Activated CD8-positive, alpha-beta memory T cell treated with anti-CD3 and anti-CD28 coated beads, Interleukin-2, amount 50 U/mL, for 1 hour (primary cell): ENCODE results near the gene TSPAN11.

Experiments
- DNase-seq: peaks from one replicate; pipeline ENCODE4 v3.0.0-alpha.2; 2020; ENCODE audit errors: extremely low read depth

The TSPAN11 gene

DNA sequence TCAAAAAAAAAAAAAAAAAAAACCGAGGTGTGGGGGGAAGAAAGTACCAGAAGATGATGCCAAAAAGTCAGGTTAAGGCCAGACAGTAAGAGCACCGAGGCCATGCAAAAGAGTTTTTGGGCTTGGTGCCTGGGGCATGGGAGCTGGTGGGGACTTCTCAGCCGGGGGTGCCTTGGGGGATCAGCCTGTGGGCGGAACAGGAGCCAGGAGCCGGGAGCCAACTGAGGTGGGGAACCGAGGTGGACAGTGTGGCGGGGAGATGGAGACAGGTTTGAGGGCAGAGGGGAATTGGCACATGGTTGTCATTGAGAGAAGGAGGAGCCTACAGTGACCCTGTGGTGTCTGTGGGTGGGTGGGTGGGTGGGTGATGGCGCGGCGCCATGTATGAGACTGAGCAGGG, 33.2 kb downstream of the TSPAN11 start:
- no peak for DNase-seq

DNA sequence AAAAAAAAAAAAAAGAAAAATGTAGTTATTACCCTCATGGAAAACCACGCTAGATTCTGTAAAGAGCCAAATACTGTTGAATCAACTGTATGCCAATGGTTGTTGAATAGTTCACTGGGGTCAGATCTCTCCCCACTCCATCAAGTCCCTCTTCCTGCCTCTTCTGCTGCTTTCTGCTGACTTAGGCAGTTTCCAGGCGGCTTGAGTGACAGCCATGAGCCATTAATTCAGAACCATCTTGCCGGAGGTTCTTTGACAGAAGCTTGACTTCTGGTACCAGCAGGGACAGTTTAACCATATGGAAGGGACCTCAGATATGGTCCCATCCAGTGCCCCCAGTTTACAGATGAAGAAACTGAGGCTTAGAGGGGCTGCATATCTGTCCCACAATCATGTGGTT, 34.5 kb downstream of the TSPAN11 start:
- DNase-seq, result no peak

DNA sequence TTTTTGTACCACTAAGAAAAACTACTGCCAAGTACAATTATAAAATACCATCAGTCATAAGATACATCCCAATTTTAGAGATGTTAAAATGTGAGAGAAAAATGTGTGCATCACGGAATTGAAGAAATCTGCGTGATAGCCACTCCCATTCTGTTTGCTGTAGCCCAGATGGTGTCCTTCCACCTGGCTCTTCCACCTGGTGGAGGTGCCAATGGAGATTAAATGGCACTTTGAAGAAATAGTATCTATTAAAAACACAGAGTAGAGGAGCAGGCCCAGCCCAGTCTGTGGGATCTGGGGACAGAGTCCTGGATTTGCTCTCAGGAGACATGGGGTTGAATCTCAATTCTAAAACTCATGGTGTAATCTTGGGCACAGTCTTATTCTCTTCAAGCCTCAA, 35.5 kb downstream of the TSPAN11 start:
- DNase-seq, result no peak

DNA sequence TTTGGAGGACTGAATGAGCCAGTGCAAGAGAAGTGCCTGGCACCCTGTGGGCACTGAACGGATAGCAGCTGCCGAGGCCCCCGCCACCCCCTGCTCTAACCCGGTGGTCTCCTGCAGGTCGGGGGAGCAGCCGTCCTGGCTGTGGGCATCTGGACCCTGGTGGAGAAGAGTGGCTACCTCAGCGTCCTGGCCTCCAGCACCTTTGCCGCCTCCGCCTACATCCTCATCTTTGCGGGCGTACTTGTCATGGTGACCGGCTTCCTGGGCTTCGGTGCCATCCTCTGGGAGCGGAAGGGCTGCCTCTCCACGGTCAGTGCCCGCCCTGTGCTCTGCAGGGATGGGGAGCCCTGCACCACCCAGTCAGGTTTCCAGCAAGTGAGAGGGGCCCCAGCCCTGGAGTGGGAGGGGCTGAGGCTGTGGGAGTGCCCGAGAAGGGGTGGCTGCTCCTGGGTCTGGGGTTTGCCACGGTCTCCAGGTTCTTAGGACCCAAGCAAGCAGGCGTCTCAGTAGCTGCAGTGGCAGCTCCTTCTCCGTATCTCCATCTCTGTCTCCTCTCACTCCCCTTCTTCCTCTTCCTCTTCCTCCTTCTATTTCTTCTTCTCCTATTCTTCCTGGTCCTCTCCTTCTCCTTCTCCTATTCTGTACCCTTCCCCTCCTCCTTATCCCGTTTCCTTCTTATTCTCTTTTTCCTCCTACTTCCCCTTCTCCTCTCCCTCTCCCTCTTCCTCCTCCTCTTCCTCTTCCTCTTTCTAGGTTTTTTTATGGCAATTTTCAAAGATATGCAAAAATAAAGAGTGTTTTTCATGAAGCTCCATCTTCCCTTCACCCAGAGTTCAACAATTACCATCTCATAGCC, 37.4 kb downstream of the TSPAN11 start:
- DNase-seq, result no peak

DNA sequence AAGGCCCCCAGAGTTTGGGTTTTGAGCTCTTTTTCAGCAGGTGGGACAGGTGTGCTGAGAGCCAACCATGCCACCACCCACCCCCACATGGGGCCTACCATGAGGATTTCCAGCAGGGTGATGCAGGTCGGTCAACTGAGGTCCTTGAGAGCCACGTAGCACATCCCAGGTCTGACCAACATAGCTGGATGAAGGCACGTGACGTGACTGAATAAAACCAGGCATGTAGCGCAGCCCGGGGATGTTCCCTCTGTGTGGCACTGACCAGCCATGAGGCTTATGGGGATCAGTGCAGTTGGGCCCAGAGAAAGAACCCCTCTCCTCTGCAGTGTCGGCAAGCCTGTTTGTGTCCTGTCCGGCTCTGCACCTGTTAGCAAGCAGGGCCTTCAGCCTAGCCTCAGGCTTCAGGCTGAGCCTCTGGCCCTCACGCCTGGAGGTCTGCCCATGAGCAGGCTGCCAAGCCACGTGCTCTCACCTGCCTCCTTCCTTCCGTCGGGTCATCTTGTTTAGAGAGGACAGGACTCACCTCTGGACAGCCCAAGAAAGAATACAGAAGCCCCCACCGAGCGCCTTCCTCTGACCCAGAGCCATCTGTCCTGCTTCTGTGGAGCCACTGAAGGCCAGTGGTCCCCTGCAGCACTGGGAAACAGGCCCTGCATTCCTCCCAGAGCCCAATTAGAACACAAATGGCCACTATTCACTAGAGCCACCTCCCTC, 38.5 kb downstream of the TSPAN11 start:
- DNase-seq, result no peak

DNA sequence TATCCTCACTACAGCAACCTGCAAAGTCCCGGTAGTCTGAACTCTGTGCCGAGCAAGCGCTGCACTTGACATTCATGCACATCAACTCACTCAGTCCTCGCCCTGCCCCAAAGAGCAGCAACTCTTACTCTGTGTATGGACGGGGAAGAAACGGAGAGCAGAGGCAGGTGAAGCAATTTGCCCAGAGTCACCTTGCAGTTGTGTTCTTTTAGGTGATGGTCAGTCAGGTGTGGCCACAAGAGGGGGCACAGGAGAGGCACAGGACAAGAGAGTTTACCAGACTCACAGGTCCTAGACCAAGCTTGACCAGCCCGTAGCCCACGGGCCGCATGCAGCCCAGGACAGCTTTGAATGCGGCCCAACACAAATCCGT, 39.1 kb downstream of the TSPAN11 start:
- DNase-seq, result no peak

DNA sequence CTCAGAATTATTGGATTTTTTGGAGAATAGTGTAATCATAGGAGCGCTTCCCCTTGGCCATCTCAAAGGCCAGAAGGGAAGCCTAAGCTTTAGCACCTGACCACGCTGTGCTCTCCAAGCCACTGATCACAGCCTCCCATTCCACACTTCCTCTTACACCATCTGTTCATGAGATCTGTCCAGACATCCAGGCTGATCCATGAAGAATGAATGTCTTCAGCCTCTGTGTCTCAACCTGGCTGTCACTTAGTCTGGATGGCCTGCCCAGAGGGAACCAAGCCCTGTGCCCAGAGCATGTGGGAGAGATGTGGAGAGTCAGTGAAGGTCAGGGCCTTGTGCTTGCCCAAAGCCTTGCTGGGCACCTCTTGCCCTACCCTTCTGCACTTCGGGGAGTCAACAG, 40.5 kb downstream of the TSPAN11 start:
- DNase-seq, result no peak

DNA sequence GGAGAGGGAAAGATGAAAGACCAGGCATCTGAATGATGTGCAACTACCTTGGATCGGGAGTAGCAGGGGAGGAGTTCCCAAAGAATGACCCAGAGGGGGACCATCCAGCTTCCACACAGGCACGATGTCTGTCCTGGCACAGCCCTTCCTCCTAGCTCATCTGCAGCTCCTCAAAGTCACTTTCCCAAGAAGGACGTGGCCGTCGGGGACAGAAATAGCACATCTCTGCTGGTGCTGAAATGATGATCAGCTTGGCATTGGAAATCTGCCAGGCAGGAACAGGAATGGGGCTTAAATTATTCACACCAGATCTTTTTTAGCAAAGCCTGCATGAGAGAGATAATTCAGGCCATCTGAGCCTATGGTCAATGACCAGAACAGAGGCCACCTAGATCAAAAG, 41.7 kb downstream of the TSPAN11 start:
- DNase-seq, result no peak

DNA sequence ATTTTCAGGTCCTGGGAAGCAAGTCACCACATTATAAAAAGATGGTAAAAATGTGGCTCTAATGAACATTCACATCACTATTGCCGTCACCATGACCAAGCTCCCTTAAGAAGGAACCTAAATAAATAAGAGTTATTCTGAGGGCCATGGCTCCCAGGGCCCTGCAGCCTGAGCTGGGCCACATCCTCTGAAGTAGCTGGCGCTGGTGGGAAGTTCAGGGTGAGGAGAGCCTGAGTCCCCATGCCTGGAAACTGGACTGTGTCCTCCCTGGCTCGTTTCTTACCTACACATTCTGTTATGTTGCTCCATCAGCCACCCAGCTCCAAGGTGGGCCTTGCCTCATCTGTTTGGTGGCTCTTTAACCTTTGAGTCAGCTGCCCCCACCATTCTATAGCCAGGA, 42.5 kb downstream of the TSPAN11 start:
- no peak for DNase-seq

DNA sequence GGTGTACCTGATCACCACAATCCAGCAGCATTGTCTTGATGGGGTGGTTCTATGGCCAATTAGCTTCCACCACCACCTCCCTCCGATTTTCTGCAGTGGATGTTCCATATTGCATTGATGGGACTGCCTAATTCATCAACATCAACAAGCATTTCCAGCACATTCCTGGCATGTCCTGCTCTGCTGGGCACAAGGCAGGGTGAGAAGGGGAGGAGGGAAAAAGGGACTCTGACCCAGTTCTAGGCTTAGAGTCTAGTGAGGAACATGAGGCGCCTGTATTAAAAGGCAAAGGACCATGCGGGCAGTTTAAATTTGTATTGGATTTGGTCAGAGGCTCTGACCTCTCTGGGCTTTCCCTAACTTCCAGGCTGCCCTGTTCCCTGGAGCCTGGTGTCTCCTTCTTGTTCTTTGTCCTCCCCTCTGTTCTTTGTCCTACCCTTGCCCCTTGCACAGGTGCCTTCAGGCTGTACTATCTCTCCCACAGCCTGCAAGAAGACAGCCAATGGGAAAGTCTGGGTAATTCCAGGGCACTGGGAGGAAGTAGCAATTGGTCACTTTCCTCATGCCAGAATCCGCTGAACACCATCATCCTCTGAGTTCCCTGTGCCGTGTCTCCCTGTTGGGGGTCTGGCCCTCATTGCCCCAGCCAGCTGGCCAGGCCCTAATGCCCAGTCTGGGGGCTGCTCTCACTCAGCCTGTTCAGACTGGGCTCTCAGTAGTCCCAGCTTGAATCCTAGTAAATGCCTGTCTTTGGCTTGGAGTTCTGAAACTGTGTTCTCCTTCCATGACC, 43.3 kb downstream of the TSPAN11 start:
- no peak for DNase-seq

DNA sequence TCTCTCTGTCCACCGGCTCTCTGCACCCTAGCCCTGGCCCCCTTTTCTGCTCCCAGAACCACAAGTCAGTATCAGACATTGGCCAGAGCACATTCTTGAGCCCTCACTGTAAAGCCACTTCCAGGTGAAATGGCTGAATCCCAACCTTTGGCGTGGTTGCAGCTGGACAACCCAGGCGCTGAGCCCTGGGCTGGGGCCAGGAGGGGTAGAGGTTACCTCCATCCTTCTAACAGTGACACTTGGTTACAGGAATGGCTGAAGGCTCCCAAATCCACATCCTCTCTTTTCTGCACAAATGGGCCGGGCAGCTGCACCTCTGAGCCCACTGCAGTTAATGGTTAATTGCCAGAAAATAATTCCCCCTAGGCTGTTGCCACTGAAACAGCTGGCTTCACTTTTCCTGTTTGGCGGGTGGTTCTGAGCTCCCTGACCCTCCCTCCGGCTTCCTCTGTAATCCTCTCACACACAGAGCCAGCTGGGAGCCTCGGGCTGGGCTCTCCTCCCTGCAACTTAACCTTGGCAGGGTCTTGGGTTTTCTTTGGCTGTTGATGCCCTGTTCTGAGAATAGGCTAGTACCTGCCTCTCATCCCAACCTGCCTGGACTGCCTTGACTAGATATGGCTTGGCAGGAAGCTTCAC, 44.1 kb downstream of the TSPAN11 start:
- no peak for DNase-seq

DNA sequence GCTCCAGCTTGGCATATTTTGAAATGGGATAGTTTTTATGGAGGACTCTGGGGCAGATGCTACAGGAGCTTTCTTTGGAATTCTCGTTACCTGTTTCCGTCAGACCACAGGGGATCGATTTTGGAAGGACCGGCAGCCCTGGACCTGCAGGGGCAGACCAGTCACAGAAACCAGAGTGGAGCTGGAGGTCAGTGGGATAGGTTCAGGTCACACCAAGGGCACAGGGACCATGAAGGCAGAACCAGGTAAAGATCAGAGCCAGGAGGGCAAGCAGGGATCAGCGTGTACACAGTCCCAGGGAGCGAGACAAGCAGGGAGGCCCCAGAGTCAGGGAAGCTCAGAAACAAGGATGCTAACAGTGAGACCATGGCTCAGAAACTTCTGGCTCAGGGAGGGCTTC, 45.5 kb downstream of the TSPAN11 start:
- DNase-seq, result no peak

DNA sequence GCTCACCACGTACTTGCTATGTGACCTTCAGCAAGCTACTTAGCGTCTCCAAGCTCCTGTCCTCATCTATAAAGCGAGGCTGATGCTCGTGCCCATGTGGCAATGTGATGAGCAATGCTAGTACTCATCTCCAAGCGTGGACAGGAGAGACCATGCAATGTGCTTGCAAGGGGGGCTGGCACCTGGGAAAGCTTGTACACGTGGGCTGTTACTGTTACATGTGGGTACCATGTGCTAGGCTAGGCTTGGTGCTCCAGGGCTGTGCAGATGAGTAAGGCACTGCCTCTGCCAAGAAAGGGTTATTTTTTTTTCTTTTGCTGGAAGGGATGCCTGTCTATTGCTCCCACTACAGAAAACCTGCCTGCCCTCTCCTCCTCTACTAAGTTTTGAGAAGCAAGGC, 46.6 kb downstream of the TSPAN11 start:
- no peak for DNase-seq

DNA sequence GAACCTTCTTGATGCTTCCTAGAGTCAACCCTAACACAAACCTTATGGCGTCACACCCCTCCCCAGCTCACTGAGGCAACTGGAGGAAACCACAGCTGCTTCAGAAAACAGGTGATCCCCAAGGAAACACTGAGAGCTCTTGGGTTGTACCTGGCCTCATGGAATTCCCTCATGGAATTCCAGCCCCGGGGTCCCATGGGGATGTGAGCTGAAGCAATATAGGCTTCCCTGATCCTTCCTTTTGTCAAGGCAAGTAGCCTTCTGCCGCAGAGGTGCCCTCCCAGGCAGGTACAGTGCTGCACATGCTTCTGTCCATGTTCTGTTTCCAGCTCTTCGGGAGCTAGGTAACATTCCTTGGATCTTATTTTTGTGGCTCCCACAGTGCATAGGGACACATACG, 47.3 kb downstream of the TSPAN11 start:
- DNase-seq, result no peak

DNA sequence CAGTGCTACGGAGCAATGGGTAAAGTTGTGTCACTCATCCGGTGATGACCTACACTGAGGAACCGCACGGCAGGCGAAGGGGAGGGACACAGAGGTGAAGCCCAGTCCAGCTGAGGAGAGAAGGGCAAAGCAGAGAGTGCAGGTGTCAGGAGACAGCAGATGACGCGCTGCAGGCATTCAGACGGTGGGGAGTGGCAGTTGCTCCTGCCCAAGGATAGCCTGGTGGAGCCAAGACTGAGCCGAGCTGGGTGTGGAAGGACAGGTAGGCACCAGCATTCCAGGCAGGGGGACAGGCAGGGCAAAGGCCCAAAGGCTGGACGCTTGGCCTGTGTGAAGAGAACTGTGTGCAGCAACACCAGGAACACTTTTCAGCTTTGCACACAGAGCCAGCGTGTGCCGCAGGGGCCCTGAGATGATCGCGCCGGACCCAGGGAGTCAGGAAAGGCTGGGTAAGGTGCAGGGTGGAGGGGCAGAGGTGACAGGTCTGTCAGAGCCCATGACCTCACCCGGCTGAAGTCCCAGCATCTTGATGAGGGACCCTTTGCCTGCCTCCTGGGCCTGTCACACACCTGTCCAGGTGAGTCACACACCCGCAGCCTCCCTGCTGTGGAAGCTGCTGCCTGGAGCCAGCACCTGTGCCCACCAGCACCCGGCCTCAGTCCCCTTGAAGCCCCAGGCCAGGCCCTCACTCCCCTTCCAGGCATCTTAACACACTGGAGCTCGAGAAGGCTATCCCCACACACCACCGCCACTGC, 48.4 kb downstream of the TSPAN11 start:
- no peak for DNase-seq

DNA sequence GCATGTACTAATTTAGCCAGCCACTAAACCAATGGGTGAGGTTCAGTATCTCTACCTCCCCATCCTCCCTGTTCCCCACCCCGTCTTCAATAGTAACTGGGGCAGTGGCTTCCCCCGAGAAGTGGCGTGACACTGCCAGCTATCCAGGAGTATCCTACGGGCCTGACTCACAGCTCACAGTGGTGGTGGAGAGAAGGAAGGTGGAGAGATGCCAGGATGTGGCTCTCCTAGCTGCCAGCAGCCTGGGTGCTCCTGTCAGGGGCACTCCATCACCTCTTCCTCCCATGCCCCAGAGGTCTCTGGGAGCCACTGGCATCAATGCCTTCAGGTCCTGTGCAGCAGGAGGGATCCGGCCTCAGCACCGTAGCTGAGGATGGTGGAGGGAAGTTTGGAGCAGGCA, 49.0 kb downstream of the TSPAN11 start:
- no peak for DNase-seq

DNA sequence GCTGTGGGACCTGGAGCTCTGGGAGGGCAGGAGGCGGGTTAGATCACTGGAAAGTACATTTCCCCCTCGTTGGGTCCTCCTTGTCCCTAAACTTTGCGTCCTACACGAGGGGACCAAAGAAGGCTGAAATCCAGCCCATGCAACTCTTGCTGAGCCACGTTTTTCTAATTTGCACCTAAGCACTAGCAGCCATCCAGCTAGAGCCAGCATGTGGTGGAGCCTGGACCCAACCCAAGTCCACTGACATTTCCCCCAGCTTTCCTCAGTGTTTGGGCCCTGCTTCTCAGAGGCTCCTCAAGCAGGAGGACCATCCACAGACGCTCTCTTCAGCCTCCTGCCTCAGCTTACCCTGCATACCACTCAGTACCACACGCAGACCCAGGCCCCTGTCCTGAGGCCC, 49.7 kb downstream of the TSPAN11 start:
- DNase-seq, result no peak

DNA sequence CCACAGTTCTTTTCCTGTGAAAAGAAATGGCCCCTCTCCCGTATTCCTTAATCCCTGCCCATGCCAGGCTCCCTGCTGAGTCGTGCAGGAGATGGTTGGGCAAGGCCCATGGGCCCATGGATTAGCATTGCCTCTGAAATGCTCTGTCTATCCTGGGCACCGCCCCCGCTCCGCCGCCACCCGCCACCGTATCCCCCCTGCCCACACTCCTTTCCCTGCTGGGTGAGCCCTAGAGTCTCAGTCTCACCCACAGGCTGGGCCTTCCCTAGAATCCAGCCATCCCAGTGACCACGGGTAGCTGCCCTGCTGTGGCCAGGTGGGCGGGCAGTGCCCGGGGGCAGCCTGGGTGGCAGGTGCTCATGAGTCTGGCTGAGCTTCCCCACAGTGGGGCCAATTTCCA, 50.6 kb downstream of the TSPAN11 start:
- DNase-seq, result no peak

DNA sequence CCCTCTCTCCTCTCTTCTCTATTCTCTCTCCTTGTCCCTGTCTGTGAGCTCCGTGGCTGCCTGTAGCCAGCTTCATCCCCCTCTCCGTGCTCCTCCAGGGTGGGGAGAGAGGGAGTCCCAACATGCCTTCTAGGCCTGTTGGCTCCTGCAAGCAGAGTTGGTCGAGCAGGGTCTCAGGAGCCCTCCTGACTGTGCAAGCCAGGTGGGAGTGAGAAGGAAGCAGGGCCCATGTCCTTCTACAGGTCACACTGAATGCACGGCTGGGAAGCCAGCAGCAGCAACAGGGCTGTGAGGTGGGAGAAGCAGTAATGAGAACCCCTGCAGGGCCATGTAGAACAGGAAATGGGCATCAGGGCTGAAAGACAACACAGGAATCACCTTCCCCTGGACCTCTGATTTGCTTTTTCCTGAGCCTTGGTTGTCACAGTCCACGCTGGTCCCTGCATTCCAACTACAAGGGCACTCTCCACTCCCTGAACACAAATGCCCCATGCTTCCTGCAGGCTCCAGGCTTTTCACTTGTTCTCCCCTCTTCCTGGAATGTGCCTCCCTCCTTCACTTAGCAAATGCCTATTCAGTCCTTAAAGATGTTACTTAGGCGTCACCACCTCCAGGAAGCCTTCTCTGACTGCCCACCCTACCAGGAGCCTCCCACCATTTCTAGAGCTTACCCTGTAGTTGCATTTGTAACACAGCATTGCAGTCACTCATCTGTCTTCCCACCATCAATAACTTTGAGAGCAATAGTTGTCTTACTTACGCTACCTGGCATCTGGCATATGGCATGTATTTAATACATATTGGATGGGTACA, 51.2 kb downstream of the TSPAN11 start:
- no peak for DNase-seq

DNA sequence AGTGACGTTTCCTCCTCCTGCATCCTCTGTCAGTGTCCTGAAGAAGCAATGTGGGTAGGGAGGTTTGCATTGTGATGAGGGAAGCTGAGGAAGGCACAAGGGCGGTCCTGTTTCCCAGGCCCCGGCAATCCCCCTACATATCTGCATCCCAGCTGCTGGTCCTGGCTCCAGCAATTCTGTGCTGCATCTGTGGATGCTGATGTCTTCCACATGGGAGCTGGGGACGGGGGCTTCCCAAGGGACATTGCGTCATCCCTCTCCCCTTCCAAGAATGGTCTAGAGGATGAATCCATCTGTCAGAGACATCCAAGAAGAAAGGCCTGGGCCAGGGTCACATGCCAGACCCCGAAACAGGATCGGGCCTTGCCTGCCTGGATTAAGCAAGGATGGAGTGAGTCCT, 52.1 kb downstream of the TSPAN11 start:
- no peak for DNase-seq
